HG03457 (cell line): ENCODE measurements around the gene GDF9.
"Not testable (repeated sequence)": the region's sequence is repeated elsewhere in the genome, so short reads cannot be mapped to it uniquely, and the experiment has no call there.

ENCODE experiments used
- ATAC-seq: cut with Tn5 transposase; IDR thresholded peaks from one replicate; pipeline ENCODE4 v1.9.1; 2021; ENCODE audit warnings: moderate number of reproducible peaks; ENCODE audit not compliant: unreplicated experiment

The GDF9 gene

GRCh38 chr5:132873119-132873929 is 7.1 kb upstream of the GDF9 start, which contains the start of gene LEAP2:
Gene LEAP2, plus strand, starts transcription at chr5:132873668. Its CDS starts 27 bp downstream, at chr5:132873695.
- ATAC-seq = no peak

GRCh38 chr5:132872788-132873118 is 6.5 kb upstream of the GDF9 start:
- no peak for ATAC-seq

- no peak for ATAC-seq
Observed at GRCh38 chr5:132871459-132872284, 5.4 kb upstream of the GDF9 start.

GRCh38 chr5:132870801-132871200 is 4.5 kb upstream of the GDF9 start:
- ATAC-seq = no peak

GRCh38 chr5:132868754-132869153 is 2.5 kb upstream of the GDF9 start:
- ATAC-seq = no peak

- ATAC-seq = peak; percentile 1
Observed at GRCh38 chr5:132867046-132867451, 780 bp upstream of the GDF9 start.

- ATAC-seq = no peak
Observed at GRCh38 chr5:132865668-132866341, 464 bp downstream of the GDF9 start.

GRCh38 chr5:132860742-132861141 is 5.5 kb downstream of the GDF9 start:
- ATAC-seq = no peak

- ATAC-seq = no peak
Observed at GRCh38 chr5:132859889-132860437, 6.3 kb downstream of the GDF9 start.

GRCh38 chr5:132856011-132856410 is 10.3 kb downstream of the GDF9 start:
- no peak for ATAC-seq

- not testable (repeated sequence) for ATAC-seq
Observed at GRCh38 chr5:132854992-132855391, 11.3 kb downstream of the GDF9 start.

GRCh38 chr5:132854301-132854700 is 12.0 kb downstream of the GDF9 start:
- no peak for ATAC-seq

GRCh38 chr5:132853790-132854189 is 12.5 kb downstream of the GDF9 start:
- ATAC-seq = no peak

- ATAC-seq = no peak
Observed at GRCh38 chr5:132853323-132853722, 12.9 kb downstream of the GDF9 start.

GRCh38 chr5:132850066-132850465 is 16.2 kb downstream of the GDF9 start:
- no peak for ATAC-seq

- no peak for ATAC-seq
Observed at GRCh38 chr5:132849347-132849746, 16.9 kb downstream of the GDF9 start.

GRCh38 chr5:132848270-132848669 is 18.0 kb downstream of the GDF9 start:
- ATAC-seq = no peak

GRCh38 chr5:132841305-132841704 is 25.0 kb downstream of the GDF9 start:
- ATAC-seq = no peak

- ATAC-seq = no peak
Observed at GRCh38 chr5:132840896-132841295, 25.4 kb downstream of the GDF9 start.

GRCh38 chr5:132840313-132840712 is 26.0 kb downstream of the GDF9 start:
- no peak for ATAC-seq
